Ishikawa (cell line): ENCODE data around the gene PLEKHA7.
A peak's percentile ranks its signal among the peaks of the same experiment; 100 is the strongest.

Source experiments
- CEBPB ChIP-seq: IDR thresholded peaks from 2 replicates; pipeline ENCODE4 v1.6.1; 2012
- CREB1 ChIP-seq: IDR thresholded peaks from 2 replicates; pipeline ENCODE4 v1.6.1; 2012; ENCODE audit warnings: low read depth
- EGR1 ChIP-seq: IDR thresholded peaks from 2 replicates; pipeline ENCODE4 v1.6.1; 2012
- EP300 ChIP-seq: IDR thresholded peaks from 2 replicates; pipeline ENCODE4 v1.6.1; 2012; ENCODE audit warnings: borderline replicate concordance
- FOXM1 ChIP-seq: IDR thresholded peaks from 2 replicates; pipeline ENCODE4 v1.6.1; 2012; ENCODE audit warnings: low read depth, borderline replicate concordance
- MAX ChIP-seq: IDR thresholded peaks from 2 replicates; pipeline ENCODE4 v1.6.1; 2012
- NFIC ChIP-seq: IDR thresholded peaks from 2 replicates; pipeline ENCODE4 v1.6.1; 2012
- RAD21 ChIP-seq: IDR thresholded peaks from 2 replicates; pipeline ENCODE4 v1.6.1; 2012; ENCODE audit warnings: low read depth
- REST ChIP-seq: IDR thresholded peaks from 2 replicates; pipeline ENCODE4 v1.6.1; 2012; ENCODE audit warnings: low read depth, mild to moderate bottlenecking
- TAF1 ChIP-seq: IDR thresholded peaks from 2 replicates; pipeline ENCODE4 v1.6.1; 2012; ENCODE audit warnings: low read depth, mild to moderate bottlenecking
- TCF12 ChIP-seq: IDR thresholded peaks from 2 replicates; pipeline ENCODE4 v1.6.1; 2012; ENCODE audit warnings: low read depth
- TEAD4 ChIP-seq: IDR thresholded peaks from 2 replicates; pipeline ENCODE4 v1.6.1; 2012
- USF1 ChIP-seq: IDR thresholded peaks from 2 replicates; pipeline ENCODE4 v1.6.1; 2012
- YY1 ChIP-seq: IDR thresholded peaks from 2 replicates; pipeline ENCODE4 v1.6.1; 2012; ENCODE audit warnings: low read depth
- ZBTB7A ChIP-seq: IDR thresholded peaks from 2 replicates; pipeline ENCODE4 v1.6.1; 2012; ENCODE audit warnings: low read depth

Gene PLEKHA7

GRCh38 chr11:16816358-16817270 lies 197.6 kb downstream of the PLEKHA7 start:
- no peak for TF ChIP-seq ZBTB7A

DNA sequence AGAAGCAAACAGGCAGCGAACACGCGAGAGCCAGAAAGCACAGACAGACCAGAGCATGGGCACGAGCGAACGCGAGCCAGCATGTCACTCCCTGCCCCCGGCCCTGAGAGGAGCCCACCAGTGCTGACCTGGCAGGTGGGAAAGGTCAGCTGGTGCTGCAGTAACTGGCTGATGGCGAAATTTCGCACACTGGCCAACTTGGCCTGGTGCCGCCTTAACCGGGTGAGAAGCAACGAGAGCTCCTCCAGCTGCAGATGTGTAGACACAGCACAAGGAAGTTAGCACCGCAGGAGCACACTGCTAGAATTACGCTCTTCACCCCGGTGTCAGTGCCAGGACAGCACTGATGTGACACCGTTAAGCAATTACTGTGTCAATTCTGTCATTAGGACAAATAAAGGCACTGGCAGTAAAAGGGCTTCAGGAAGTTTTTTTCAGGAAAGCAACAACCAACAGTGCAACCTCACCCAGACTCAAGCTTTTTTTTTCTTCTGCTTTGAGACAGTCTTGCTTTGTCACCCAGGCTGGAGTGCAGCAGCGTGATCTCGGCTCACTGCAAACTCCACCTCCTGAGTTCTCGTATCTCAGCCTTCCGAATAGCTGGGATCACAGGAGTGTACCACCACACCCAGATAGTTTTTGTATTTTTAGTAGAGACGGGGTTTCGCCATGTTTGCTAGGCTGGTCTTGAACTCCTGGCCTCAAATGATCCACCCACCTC lies 199.0 kb downstream of the PLEKHA7 start:
- TF ChIP-seq RAD21 (peak; percentile 17; the same call in 1 of the 2 replicates), ZBTB7A (no peak), NFIC (peak; percentile 61), YY1 (no peak), CEBPB (peak; percentile 52), EP300 (no peak), MAX (no peak), TEAD4 (no peak), TAF1 (no peak), USF1 (no peak)

DNA sequence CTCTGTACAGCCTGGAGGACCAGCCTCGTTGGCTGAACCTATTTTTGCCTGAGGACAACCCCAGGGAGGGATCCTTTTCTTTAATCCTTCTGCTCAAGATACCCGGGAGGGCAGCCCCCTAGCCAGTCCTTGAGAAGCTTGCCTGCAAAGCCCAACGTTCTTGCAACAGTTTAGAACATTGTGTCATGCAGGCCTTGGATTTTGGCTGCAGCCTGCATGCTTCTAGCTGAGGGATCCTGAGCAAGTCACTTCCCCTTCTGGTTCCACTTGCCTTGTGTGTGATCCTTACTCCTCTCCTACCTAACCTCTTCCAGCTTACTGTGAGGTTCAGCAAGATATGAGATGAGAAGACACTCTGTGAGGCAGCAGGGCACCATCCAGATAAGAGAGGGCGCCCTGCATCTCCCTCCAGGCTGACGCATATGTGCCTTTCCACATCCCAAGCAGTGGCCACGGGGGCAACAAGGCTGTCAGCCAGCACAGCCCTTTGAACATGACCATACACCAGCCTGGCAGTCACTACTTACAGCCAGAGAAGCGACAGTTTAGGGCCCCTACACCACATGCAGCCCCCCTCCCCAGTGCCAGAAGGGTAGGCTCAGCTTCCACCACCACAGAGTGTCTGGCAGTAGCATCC lies 199.7 kb downstream of the PLEKHA7 start:
- TF ChIP-seq YY1 (no peak), CREB1 (no peak), FOXM1 (no peak), ZBTB7A (no peak), EGR1 (no peak), TEAD4 (no peak), TCF12 (no peak), RAD21 (no peak), TAF1 (no peak), NFIC (no peak), CEBPB (no peak), USF1 (no peak), EP300 (no peak), MAX (no peak)

DNA sequence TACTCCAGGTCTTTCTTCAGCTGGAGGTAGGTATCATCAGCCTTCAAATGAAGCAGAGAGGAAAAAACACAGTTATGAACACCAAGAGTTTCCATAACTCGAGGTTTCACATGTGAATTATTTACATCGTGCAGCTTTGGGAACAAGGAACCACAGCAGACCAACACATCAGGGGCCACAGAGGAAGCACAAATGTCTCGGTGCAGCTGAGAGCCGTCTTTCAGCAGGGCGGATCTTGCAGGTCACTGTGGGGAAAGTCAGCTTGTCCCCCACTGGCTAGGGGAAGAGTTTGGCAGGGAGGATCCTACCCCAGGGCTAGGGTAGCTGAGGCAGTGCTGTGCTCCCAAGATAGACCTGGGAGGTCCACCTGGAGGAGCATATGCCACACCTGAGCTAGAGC lies 201.1 kb downstream of the PLEKHA7 start:
- TF ChIP-seq NFIC = no peak
- no peak for TF ChIP-seq TAF1
- no peak for TF ChIP-seq EP300
- no peak for TF ChIP-seq ZBTB7A
- TF ChIP-seq MAX = no peak
- TF ChIP-seq EGR1 = no peak
- TF ChIP-seq USF1 = no peak
- no peak for TF ChIP-seq RAD21
- TF ChIP-seq CEBPB = no peak
- TF ChIP-seq REST = no peak

DNA sequence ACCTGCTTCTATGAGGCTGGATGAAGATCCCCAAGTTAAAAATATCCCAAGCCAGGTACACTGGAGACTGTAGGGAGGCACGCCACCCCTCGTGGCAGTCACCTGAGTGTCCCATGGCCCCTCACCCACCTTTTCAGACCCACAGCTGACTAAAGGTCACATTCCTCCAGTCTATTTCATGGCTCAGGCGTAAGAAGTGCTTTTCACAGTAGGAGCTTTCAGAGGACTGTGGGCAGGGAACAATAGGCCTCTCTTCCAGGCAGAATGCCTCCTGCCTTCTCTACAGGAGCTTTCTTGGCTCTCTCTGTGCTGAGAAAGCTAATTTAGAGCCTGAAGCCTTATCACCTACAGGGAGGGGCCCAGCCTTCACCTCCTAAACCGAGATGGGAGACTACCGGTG lies 201.9 kb downstream of the PLEKHA7 start:
- peak; percentile 80; the same call in 1 of the 2 replicates for TF ChIP-seq ZBTB7A
- peak; percentile 95 for TF ChIP-seq TEAD4
- no peak for TF ChIP-seq TAF1
- no peak for TF ChIP-seq REST
- no peak for TF ChIP-seq RAD21
- TF ChIP-seq FOXM1 = no peak
- TF ChIP-seq CREB1 = no peak
- peak; percentile 93 for TF ChIP-seq NFIC
- no peak for TF ChIP-seq CEBPB
- TF ChIP-seq MAX = no peak
- no peak for TF ChIP-seq YY1
- peak; percentile 86 for TF ChIP-seq EP300
- TF ChIP-seq USF1 = peak; percentile 64
- TF ChIP-seq TCF12 = peak; percentile 92
- no peak for TF ChIP-seq EGR1
